GM12874 (cell line): ENCODE results near the gene ODAM.

Source experiments
- TF ChIP-seq, protein P1 (sequence below): IDR thresholded peaks from 2 replicates; pipeline ENCODE4 v1.5.1; 2011; ENCODE audit warnings: low read depth, mild to moderate bottlenecking, control low read depth, low read length, moderate library complexity; ENCODE audit not compliant: insufficient read depth

ODAM gene, protein sequence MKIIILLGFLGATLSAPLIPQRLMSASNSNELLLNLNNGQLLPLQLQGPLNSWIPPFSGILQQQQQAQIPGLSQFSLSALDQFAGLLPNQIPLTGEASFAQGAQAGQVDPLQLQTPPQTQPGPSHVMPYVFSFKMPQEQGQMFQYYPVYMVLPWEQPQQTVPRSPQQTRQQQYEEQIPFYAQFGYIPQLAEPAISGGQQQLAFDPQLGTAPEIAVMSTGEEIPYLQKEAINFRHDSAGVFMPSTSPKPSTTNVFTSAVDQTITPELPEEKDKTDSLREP

DNA sequence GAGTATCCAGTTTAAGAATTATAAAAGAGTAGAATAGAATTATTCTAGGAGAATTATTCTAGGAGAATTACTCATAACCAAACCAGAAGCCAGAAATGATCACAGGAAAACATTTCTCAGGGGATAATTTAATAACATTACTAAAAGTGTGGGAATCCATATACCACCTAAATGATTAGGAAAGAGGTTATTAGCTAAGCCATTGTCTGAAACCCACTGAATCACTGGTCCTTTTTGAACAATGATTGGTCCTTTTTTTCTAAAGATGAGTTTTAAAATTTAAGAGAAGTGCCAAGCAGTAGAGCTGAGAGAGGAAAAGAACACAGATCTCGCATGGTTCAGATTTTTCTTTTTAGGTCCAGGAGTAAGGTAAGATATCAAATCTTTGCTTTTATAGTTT, at the start of gene ODAM:
Gene ODAM (plus strand): TSS at position 301 of the 400 bp plus-strand sequence. CDS start 819 bp downstream, outside the sequence.
- TF ChIP-seq, protein P1, sequence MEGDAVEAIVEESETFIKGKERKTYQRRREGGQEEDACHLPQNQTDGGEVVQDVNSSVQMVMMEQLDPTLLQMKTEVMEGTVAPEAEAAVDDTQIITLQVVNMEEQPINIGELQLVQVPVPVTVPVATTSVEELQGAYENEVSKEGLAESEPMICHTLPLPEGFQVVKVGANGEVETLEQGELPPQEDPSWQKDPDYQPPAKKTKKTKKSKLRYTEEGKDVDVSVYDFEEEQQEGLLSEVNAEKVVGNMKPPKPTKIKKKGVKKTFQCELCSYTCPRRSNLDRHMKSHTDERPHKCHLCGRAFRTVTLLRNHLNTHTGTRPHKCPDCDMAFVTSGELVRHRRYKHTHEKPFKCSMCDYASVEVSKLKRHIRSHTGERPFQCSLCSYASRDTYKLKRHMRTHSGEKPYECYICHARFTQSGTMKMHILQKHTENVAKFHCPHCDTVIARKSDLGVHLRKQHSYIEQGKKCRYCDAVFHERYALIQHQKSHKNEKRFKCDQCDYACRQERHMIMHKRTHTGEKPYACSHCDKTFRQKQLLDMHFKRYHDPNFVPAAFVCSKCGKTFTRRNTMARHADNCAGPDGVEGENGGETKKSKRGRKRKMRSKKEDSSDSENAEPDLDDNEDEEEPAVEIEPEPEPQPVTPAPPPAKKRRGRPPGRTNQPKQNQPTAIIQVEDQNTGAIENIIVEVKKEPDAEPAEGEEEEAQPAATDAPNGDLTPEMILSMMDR: no peak

DNA sequence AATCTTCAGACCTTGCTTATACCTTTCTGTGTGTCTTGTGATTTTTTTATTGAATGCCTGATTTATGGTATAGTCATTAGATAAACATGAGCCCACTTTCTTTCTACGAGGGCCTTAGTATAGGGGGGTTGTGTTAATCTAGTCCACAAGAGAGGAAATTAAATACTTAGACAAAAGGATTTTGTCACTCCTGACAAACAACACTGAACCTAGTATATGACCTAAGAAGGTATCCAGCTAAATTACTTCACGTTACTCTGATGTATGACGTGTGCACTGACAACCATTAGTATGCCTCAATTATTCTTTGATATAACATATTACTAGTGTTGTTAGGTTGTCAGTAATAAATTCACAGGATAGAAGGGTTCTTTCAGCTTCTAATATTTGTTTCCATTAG, 44.3 kb upstream of the ODAM start:
- TF ChIP-seq, protein P1: no peak

DNA sequence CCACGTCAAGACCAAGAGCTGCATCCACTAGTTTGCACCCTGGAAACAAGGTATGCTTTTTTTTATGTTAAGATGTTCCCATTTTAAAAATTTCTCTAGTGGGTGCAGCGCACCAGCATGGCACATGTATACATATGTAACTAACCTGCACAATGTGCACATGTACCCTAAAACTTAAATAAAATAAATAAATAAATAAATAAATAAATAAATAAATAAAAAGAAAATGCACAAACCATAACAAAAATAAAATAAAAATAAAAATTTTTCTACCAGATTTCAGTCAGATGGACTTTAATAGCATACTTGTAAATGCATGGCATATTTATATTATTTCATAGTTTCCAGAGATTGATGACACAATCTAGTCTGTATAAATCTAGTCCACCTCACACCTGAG, 43.4 kb upstream of the ODAM start:
- TF ChIP-seq, protein P1: no peak

DNA sequence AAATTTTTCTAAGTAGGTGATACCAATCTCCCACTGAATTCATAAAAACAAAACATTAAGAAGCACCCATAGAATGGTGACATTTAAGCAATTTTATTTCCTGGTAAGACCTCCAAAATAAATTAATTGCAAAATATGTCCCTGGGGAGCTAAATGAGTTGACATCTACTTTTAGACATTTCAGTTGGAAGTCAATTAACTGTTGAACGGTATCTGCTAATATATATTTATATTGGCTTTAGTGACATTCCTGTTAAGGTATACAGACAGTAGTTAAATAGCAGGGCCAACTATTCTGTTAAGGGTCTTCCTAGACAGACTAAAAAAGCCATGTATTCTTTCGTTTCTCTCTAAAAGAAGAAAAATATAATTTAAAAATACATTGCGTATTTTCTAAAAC, 41.6 kb upstream of the ODAM start, which contains the start of gene PRR27:
Gene PRR27 (plus strand): TSS at position 301 of the 400 bp plus-strand sequence. CDS start 139 bp downstream, outside the sequence.
- TF ChIP-seq, protein P1: no peak

DNA sequence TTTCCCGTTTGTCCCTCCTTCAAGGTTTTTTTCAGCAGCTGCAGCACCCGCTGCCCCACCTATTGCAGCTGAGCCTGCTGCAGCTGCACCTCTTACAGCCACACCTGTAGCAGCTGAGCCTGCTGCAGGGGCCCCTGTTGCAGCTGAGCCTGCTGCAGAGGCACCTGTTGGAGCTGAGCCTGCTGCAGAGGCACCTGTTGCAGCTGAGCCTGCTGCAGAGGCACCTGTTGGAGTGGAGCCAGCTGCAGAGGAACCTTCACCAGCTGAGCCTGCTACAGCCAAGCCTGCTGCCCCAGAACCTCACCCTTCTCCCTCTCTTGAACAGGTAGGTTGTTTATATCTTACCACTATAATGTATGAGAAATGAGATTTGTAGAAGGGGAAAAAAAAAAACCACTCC, 36.9 kb upstream of the ODAM start:
- TF ChIP-seq, protein P1: no peak

DNA sequence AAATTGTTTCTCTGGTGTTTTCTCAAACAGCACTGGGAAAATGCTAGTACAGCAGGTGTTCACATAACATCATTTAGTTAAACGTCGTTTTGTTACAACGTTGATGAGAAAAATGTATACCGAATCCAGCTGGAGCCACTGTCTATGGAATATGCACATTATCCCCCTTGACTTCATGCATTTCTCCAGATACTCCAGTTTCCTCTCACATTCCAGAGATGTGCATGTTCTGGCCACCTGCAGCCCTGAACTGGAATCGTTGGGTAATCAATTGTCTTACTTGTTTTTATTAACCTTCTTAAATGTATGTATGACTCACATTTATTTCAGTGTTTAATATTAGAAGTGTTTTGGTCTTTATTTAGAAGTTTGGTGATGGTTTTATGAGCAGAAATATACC, 18.4 kb upstream of the ODAM start:
- TF ChIP-seq, protein P1: no peak

DNA sequence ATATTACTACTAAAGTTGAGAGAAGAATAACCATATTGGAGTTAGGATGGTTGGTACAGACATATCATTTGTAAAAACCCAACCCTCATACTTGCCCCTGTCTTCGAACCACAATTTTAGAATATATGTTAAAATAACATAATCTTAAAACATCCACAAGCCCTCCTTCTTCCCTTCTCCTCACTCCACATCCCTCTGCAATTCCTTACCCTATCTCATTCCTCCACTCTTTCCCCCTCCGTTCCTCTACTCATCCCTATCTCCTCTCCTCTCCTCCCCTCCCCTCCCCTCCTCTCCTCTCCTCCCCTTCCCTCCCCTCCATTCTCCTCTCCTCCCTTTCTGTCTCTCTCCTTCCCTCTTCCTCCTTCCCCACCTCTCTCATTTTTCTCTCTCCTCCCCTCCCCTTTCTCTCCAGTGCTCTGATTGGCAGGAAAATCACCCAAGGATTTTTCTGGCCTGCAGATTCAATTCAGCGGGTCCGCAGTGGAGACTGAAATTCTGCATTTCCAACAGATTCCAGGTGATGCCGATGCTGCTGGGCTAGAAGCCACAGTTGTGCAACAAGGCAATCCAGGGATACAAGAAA, 17.4 kb upstream of the ODAM start:
- TF ChIP-seq, protein P1: no peak
